Liver (tissue), 3 donors: Measurements from ENCODE around the gene GRK6.

Source experiments
- EGR1 ChIP-seq, 2 donors: IDR thresholded peaks; 2 replicates each; pipeline ENCODE4 v1.6.1; 2016 to 2018; ENCODE audit warnings: antibody characterized with exemption in 2 of 2, low read depth in 2 of 2
- GABPA ChIP-seq, 2 donors: IDR thresholded peaks in 1 of 2; conservative IDR thresholded peaks in 1 of 2; 2 replicates each; pipeline ENCODE4 v1.6.1; 2016; ENCODE audit warnings: antibody characterized with exemption in 2 of 2, mild to moderate bottlenecking in 1 of 2, moderate library complexity in 1 of 2
- HNF4G ChIP-seq: IDR thresholded peaks from 2 replicates; pipeline ENCODE4 v1.6.1; 2016; ENCODE audit warnings: antibody characterized with exemption
- JUND ChIP-seq, 2 donors: IDR thresholded peaks; 2 replicates each; pipeline ENCODE4 v1.6.1; 2016; ENCODE audit warnings: antibody characterized with exemption in 2 of 2
- RAD21 ChIP-seq, 2 donors: IDR thresholded peaks; 2 replicates each; pipeline ENCODE4 v1.6.1; 2016; ENCODE audit warnings: antibody characterized with exemption in 2 of 2, mild to moderate bottlenecking in 2 of 2
- RXRA ChIP-seq, 2 donors: IDR thresholded peaks; 2 replicates each; pipeline ENCODE4 v1.6.1; 2017 to 2018; ENCODE audit warnings: antibody characterized with exemption in 2 of 2, mild to moderate bottlenecking in 1 of 2
- SP1 ChIP-seq: IDR thresholded peaks from 2 replicates; pipeline ENCODE4 v1.6.1; 2018; ENCODE audit warnings: antibody characterized with exemption, mild to moderate bottlenecking
- TAF1 ChIP-seq: conservative IDR thresholded peaks from 2 replicates; pipeline ENCODE4 v1.6.1; 2016; ENCODE audit warnings: antibody characterized with exemption, mild to moderate bottlenecking
- YY1 ChIP-seq: IDR thresholded peaks from 2 replicates; pipeline ENCODE4 v1.6.1; 2016; ENCODE audit warnings: antibody characterized with exemption, mild to moderate bottlenecking
- TF ChIP-seq, protein P1 (sequence below): fragments of 150-350 bp; IDR thresholded peaks from 2 replicates; pipeline ENCODE4 v1.5.1; 2017; ENCODE audit warnings: improper control_type of control experiment, low read depth, low read length; ENCODE audit not compliant: missing input control
- TF ChIP-seq, protein P2 (sequence below): IDR thresholded peaks from 2 replicates; pipeline ENCODE4 v1.6.1; 2016; ENCODE audit warnings: antibody characterized with exemption
- TF ChIP-seq, protein P3 (sequence below): IDR thresholded peaks from 2 replicates; pipeline ENCODE4 v1.6.1; 2016; ENCODE audit warnings: antibody characterized with exemption
- TF ChIP-seq, protein P4 (sequence below): IDR thresholded peaks from 2 replicates; pipeline ENCODE4 v1.6.1; 2016; ENCODE audit warnings: antibody characterized with exemption, mild to moderate bottlenecking
- TF ChIP-seq, protein P5 (sequence below): IDR thresholded peaks from 2 replicates; pipeline ENCODE4 v1.6.1; 2016; ENCODE audit warnings: antibody characterized with exemption
- donor health status: healthy.
- donor health status: healthy.

DNA sequence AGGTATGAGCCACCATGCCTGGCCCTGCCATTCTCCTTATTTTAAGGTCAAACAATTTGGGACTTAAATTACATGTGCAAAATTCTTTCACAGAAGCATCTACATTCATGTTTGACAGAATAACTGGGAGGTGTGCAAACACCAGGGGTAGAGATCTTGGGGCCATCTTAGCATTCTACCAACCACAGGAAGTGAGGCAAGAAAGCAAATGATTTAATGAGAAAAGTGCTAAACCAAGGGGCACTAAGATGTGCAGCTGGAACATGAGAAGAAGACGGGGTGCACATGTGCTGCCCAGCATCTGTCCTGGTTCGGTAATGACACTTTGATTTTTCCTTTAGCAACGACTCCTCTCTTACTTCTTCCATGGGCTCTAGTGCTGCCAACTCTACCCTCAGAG, 15.9 kb upstream of the GRK6 start:
- TF ChIP-seq RAD21 (IDR thresholded peaks at IDR 0.05) (no peak), SP1 (no peak), GABPA (IDR thresholded peaks at IDR 0.05 in 1 of 2, conservative IDR thresholded peaks at IDR 0.05 in 1 of 2) (no peak), EGR1 (IDR thresholded peaks at IDR 0.05; ENCODE audit: low read depth in 2 of 2) (no peak), TAF1 (no peak), JUND (IDR thresholded peaks at IDR 0.05) (no peak), HNF4G (no peak), YY1 (no peak), RXRA (IDR thresholded peaks at IDR 0.05) (no peak)
- TF ChIP-seq, protein P1, sequence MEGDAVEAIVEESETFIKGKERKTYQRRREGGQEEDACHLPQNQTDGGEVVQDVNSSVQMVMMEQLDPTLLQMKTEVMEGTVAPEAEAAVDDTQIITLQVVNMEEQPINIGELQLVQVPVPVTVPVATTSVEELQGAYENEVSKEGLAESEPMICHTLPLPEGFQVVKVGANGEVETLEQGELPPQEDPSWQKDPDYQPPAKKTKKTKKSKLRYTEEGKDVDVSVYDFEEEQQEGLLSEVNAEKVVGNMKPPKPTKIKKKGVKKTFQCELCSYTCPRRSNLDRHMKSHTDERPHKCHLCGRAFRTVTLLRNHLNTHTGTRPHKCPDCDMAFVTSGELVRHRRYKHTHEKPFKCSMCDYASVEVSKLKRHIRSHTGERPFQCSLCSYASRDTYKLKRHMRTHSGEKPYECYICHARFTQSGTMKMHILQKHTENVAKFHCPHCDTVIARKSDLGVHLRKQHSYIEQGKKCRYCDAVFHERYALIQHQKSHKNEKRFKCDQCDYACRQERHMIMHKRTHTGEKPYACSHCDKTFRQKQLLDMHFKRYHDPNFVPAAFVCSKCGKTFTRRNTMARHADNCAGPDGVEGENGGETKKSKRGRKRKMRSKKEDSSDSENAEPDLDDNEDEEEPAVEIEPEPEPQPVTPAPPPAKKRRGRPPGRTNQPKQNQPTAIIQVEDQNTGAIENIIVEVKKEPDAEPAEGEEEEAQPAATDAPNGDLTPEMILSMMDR: no peak
- TF ChIP-seq, protein P2, sequence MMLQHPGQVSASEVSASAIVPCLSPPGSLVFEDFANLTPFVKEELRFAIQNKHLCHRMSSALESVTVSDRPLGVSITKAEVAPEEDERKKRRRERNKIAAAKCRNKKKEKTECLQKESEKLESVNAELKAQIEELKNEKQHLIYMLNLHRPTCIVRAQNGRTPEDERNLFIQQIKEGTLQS: no peak
- TF ChIP-seq, protein P3, sequence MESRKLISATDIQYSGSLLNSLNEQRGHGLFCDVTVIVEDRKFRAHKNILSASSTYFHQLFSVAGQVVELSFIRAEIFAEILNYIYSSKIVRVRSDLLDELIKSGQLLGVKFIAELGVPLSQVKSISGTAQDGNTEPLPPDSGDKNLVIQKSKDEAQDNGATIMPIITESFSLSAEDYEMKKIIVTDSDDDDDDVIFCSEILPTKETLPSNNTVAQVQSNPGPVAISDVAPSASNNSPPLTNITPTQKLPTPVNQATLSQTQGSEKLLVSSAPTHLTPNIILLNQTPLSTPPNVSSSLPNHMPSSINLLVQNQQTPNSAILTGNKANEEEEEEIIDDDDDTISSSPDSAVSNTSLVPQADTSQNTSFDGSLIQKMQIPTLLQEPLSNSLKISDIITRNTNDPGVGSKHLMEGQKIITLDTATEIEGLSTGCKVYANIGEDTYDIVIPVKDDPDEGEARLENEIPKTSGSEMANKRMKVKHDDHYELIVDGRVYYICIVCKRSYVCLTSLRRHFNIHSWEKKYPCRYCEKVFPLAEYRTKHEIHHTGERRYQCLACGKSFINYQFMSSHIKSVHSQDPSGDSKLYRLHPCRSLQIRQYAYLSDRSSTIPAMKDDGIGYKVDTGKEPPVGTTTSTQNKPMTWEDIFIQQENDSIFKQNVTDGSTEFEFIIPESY: no peak
- TF ChIP-seq, protein P4, sequence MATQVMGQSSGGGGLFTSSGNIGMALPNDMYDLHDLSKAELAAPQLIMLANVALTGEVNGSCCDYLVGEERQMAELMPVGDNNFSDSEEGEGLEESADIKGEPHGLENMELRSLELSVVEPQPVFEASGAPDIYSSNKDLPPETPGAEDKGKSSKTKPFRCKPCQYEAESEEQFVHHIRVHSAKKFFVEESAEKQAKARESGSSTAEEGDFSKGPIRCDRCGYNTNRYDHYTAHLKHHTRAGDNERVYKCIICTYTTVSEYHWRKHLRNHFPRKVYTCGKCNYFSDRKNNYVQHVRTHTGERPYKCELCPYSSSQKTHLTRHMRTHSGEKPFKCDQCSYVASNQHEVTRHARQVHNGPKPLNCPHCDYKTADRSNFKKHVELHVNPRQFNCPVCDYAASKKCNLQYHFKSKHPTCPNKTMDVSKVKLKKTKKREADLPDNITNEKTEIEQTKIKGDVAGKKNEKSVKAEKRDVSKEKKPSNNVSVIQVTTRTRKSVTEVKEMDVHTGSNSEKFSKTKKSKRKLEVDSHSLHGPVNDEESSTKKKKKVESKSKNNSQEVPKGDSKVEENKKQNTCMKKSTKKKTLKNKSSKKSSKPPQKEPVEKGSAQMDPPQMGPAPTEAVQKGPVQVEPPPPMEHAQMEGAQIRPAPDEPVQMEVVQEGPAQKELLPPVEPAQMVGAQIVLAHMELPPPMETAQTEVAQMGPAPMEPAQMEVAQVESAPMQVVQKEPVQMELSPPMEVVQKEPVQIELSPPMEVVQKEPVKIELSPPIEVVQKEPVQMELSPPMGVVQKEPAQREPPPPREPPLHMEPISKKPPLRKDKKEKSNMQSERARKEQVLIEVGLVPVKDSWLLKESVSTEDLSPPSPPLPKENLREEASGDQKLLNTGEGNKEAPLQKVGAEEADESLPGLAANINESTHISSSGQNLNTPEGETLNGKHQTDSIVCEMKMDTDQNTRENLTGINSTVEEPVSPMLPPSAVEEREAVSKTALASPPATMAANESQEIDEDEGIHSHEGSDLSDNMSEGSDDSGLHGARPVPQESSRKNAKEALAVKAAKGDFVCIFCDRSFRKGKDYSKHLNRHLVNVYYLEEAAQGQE: no peak
- TF ChIP-seq, protein P5, sequence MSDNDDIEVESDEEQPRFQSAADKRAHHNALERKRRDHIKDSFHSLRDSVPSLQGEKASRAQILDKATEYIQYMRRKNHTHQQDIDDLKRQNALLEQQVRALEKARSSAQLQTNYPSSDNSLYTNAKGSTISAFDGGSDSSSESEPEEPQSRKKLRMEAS: no peak
